Cardiac fibroblast (primary cell): ENCODE data around the gene DAW1.

Experiments
- DNase-seq, 2 donors: peaks; one replicate each; pipeline versions ENCODE4 v3.0.0 to v3.0.0-alpha.2; 2010; ENCODE audit warnings: low read depth in 2 of 2
- H3K4me3 ChIP-seq, 2 donors: replicated peaks in 1 of 2; 1 replicate in 1 of 2; 2 replicates in 1 of 2; pipeline ENCODE4 v1.5.1; 2011; ENCODE audit warnings: low read depth in 2 of 2, low read length in 2 of 2, mild to moderate bottlenecking in 2 of 2, moderate library complexity in 1 of 2
- TF ChIP-seq, protein P1 (sequence below): IDR thresholded peaks from one replicate; pipeline ENCODE4 v1.5.1; 2011; ENCODE audit warnings: low read depth, mild to moderate bottlenecking, low read length, inconsistent platforms

Gene DAW1

DNA sequence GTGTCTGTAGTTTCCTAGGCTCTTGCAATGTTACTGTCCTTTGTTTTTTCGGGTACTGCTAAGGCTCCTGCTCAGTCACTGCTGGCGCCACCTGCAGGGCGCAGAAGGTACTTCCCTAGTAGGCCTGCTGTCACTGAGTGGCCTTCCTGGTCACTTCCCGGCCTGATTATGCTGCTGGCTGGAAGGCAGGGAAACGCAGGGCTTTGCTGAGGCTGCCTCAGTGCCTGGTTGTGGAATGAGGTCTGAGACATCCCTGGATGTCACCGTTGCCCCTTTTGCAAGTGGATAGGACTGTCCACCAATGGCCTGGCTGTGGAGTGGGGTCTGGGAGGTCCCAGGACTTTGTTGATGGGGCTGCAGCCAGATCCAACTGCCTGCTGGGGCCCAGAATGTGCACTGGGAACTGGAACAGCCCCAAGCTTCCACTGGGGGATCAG, 13.1 kb downstream of the DAW1 start:
- H3K4me3 ChIP-seq = no peak overlapping the region
- DNase-seq = peak; percentile 77 to 85

DNA sequence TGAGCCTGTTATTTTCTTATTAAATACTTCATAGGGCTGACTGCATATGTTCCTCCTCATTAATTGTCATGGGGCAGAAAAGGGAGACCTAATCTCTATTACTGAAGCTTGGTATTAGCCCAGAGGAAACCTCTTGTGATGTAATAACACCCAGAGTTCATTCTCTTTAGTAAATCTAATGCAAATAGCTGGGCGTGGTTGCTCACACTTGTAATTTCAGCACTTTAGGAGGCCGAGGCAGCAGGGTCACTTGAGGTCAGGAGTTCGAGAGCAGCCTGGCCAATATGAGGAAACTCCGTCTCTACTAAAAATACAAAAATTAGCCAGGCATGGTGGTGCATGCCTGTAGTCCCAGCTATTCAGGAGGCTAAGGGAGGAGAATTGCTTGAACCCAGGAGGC, 14.7 kb downstream of the DAW1 start:
- H3K4me3 ChIP-seq = no peak overlapping the region
- TF ChIP-seq, protein P1, sequence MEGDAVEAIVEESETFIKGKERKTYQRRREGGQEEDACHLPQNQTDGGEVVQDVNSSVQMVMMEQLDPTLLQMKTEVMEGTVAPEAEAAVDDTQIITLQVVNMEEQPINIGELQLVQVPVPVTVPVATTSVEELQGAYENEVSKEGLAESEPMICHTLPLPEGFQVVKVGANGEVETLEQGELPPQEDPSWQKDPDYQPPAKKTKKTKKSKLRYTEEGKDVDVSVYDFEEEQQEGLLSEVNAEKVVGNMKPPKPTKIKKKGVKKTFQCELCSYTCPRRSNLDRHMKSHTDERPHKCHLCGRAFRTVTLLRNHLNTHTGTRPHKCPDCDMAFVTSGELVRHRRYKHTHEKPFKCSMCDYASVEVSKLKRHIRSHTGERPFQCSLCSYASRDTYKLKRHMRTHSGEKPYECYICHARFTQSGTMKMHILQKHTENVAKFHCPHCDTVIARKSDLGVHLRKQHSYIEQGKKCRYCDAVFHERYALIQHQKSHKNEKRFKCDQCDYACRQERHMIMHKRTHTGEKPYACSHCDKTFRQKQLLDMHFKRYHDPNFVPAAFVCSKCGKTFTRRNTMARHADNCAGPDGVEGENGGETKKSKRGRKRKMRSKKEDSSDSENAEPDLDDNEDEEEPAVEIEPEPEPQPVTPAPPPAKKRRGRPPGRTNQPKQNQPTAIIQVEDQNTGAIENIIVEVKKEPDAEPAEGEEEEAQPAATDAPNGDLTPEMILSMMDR = no peak

More for the DNA sequence above, 13.1 kb downstream of the DAW1 start:
- TF ChIP-seq, protein P1 = peak; percentile 91

DNA sequence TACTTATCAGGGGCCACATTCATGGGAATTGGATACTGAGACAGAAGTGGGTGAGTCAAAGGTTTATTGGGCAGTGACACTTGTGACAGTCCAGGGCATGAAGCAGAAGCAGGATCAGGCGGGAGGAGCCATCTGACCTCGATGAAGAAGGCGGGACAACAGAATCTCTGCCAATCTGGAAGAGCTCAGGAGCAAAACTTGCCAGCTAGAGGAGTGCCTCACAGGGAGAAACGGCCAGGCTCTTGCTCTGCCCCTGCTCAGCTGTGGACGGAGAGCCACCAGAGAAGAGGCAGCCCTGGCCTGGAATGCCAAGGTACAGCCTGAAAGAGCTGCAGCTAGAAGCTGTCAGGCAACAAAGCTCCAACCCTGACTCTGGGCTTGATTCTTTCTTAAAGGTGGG, 16.9 kb downstream of the DAW1 start:
- DNase-seq = peak in 1 of 2 donors; percentile 28
- no peak overlapping the region for H3K4me3 ChIP-seq
- TF ChIP-seq, protein P1 = no peak

More for the DNA sequence above, 14.7 kb downstream of the DAW1 start:
- no peak for DNase-seq

DNA sequence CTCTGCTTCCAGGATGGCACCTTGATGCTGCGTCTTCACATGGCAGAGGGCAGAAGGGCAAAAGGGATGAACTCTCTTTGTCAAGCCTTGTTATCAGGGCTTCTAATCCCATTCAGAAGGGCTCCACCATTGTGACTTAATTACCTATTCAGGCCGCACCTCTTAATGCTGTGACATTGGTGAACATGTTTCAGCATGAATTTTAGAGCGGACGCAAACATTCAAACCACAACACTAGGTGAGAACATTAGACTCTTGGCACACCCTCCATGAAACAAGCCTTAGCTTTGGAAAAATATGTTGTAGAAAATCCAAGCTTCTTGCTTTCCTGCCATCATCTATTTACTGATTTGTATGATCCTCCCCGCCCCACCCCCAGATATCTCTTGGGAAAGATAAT, 17.9 kb downstream of the DAW1 start:
- H3K4me3 ChIP-seq = no peak overlapping the region
- DNase-seq = no peak
- TF ChIP-seq, protein P1 = no peak

DNA sequence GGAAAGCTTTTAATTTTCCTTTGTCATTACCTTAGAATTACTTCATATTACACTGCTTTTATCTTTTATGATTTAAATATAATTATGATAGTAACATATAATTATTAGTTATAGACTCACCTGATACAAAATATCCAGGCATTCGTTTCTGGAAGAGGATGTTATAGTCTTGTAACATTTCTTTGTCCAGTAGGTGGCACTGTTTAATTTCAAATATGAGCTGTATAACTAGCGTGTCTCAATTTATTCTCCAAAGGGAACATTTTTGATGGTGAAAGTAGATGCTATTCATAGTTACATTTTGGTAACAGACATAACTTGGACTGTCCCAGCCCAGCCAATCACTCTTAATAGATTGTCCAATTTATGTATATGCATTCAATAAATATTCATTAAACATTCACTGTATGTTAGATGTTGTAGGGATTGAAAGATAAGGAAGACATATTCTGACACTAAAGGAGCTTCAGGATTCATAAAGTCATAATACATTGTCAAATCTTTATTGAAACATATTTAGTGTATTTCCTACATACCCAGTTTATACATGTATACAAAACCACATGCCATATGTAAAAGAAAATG, 19.2 kb downstream of the DAW1 start:
- TF ChIP-seq, protein P1 = peak; percentile 41
- peak; percentile 78 to 83 for DNase-seq
- H3K4me3 ChIP-seq = no peak overlapping the region

DNA sequence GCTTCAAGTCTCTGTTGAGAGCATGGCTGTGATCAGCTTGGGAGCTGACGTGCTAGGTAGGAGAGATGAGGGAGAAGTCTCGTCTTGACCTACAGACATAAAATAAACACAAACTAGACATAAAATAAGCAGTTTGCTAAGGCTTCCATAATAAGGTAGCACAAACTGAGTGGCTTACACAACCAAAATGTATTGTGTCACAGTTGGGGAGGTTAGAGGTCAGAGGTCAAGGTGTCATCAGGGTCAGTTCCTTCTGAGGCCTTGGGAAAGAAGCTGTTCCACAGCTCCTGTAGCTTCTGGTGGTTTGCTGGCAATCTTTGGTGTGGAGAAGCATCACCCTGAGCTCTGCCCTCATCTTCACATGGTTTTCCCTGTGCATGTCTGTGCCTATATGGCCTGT, 20.2 kb downstream of the DAW1 start:
- no peak overlapping the region for H3K4me3 ChIP-seq
- no peak for DNase-seq
- TF ChIP-seq, protein P1 = no peak

DNA sequence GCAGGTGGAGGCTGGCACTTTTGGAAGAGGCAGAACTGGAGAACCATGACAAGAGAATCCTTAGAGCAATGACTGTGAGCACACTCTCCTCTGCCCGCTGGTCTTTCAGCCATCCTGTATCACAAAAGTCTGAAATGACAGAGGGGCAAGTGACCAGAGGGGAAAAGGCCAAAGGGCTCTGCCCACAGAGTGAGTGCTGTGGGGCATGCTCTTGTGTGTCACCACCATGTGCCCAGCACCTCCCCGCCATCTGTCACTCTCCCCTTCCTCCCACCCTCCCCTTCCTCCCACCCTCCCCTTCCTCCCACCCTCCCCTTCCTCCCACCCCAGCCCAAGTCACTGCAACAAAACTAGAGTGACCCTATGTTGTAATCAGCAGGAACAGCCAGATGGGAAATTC, 31.9 kb downstream of the DAW1 start:
- no peak for DNase-seq
- TF ChIP-seq, protein P1 = no peak
- no peak overlapping the region for H3K4me3 ChIP-seq
